PFSK-1 (cell line): ENCODE data around the gene INPP4A.

Experiments
- FOXP2 ChIP-seq: optimal IDR thresholded peaks from 2 replicates; pipeline ENCODE3; 2011; ENCODE audit warnings: borderline replicate concordance, control low read depth, inconsistent platforms; ENCODE audit not compliant: insufficient read depth; ENCODE audit errors: extremely low read length, extremely low read depth
- POLR2AphosphoS5 ChIP-seq: IDR thresholded peaks from 2 replicates; pipeline ENCODE4 v1.6.1; 2012; ENCODE audit warnings: low read depth, mild to moderate bottlenecking, control low read depth, low read length, moderate library complexity
- REST ChIP-seq, 2 experiments: IDR thresholded peaks; 2 replicates each; pipeline versions ENCODE4 v1.6.1 to v1.8.0; 2011 to 2012; ENCODE audit warnings: low read depth in 2 of 2, low read length in 2 of 2, control low read depth in 1 of 2, inconsistent platforms in 1 of 2, mild to moderate bottlenecking in 1 of 2, moderate library complexity in 1 of 2; ENCODE audit not compliant: insufficient read depth in 1 of 2
- SIN3A ChIP-seq: IDR thresholded peaks from 2 replicates; pipeline ENCODE4 v1.6.1; 2012; ENCODE audit warnings: mild to moderate bottlenecking, low read length, moderate library complexity, borderline replicate concordance; ENCODE audit not compliant: insufficient read depth

- no peak for TF ChIP-seq POLR2AphosphoS5
- no peak for TF ChIP-seq SIN3A
- TF ChIP-seq FOXP2: no peak
- TF ChIP-seq REST (IDR thresholded peaks at IDR 0.05; ENCODE audit: insufficient read depth in 1 of 2, low read depth in 2 of 2, low read length in 2 of 2): no peak
Measured at GRCh38 chr2:98543842-98544241, 99.2 kb downstream of the INPP4A start.
